AG09319 (cell line): Measurements from ENCODE around the gene MMP2.
A peak's percentile ranks its signal among the peaks of the same experiment; 100 is the strongest.

Experiments used
- DNase-seq: peaks from one replicate; pipeline ENCODE4 v3.0.0-alpha.2; 2010; ENCODE audit warnings: low read depth; ENCODE audit errors: extremely low read depth
- CTCF ChIP-seq: IDR thresholded peaks from 2 replicates; pipeline ENCODE4 v1.5.1; 2011; ENCODE audit warnings: low read depth, mild to moderate bottlenecking, inconsistent platforms, low read length, moderate library complexity

The MMP2 gene

GRCh38 chr16:55476625-55477533 lies 2.1 kb upstream of the MMP2 start:
- no peak for TF ChIP-seq CTCF
- no peak for DNase-seq

GRCh38 chr16:55477736-55478135 lies 1.3 kb upstream of the MMP2 start:
- DNase-seq = no peak
- no peak for TF ChIP-seq CTCF

DNA sequence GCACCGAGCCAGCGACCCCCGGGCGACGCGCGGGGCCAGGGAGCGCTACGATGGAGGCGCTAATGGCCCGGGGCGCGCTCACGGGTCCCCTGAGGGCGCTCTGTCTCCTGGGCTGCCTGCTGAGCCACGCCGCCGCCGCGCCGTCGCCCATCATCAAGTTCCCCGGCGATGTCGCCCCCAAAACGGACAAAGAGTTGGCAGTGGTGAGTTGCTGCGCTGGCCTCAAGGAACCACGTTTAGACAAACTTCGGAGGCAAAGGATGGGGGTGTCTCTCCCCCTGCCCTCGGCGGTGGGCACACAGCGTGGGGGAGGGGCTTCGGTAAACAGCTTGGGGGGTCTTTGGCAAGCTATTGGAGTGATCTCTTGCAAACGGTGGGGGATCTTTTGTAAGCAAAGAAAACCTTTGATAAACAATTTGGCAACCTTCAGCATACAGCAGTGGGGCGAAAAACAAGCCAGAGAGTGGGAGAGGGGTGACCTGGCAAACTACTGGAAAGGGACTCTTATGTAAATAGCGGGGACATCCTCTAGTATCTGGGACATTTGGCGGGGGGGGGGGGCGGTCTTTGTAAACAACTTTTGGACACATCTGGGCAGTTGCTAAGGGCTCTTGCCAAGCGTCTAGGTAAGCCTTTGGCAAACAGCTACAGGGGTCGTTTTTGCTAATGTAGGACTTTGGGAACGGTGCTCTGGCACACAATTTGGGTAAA lies 587 bp downstream of the MMP2 start:
- TF ChIP-seq CTCF = no peak
- DNase-seq = no peak

DNA sequence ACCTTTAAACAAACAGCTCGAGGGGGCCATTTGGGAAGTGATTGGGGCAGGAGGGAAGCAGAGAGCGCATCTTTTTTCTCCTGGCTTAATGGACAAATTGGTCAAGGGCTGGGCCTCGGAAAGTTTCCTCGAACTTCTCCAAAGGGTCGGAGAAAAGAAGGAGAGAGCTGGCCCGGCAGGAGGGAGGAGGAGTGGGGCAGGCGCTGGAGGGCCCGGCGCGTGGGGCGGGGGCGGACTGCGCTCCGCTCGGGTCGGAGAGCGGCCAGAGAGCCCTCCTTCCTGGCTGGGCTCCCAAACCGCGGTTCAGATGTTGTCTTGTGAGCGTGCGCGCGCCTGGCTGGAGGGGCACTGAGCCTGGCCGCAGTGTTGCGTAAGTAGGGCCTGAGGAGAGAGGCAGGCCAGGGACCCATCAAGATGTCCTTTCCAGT lies 1.2 kb downstream of the MMP2 start:
- peak; percentile 94 for DNase-seq
- no peak for TF ChIP-seq CTCF

- DNase-seq = no peak
- no peak for TF ChIP-seq CTCF
Measured at GRCh38 chr16:55481023-55481422, 2.0 kb downstream of the MMP2 start.

GRCh38 chr16:55482056-55482455 lies 3.1 kb downstream of the MMP2 start:
- DNase-seq = no peak
- no peak for TF ChIP-seq CTCF

GRCh38 chr16:55487048-55487803 lies 8.2 kb downstream of the MMP2 start:
- no peak for TF ChIP-seq CTCF
- peak; percentile 94 for DNase-seq
